Esophagus squamous epithelium (tissue), 4 donors: ENCODE data around the gene PRKCQ.

ENCODE experiments used
- CTCF ChIP-seq, 6 experiments: fragments of 450-650 bp in 4 of 6; fragments of 200-600 bp in 2 of 6; sonication (generic) in 2 of 6; IDR thresholded peaks; one replicate each; pipeline ENCODE4 v1.5.1; 2016 to 2019; ENCODE audit warnings: antibody characterized with exemption in 6 of 6, mild to moderate bottlenecking in 4 of 6, moderate library complexity in 4 of 6
- POLR2A ChIP-seq, 4 donors: fragments of 450-650 bp; IDR thresholded peaks; one replicate each; pipeline ENCODE4 v1.6.1; 2017; ENCODE audit warnings: antibody characterized with exemption in 4 of 4, mild to moderate bottlenecking in 4 of 4, moderate library complexity in 3 of 4

- TF ChIP-seq CTCF (IDR thresholded peaks at IDR 0.05) (no peak), POLR2A (IDR thresholded peaks at IDR 0.05) (no peak)
Observed at GRCh38 chr10:6431861-6432260, 148.2 kb downstream of the PRKCQ start.
